Stimulated activated CD4-positive, alpha-beta T cell treated with anti-CD3 and anti-CD28 coated beads, Interleukin-1b, Interleukin-23, amount 100 ng/mL, for 48 hours (primary cell): Measurements from ENCODE around the gene DAPK2.
A peak's percentile ranks its signal among the peaks of the same experiment; 100 is the strongest.
"Not testable (repeated sequence)": the region's sequence is repeated elsewhere in the genome, so short reads cannot be mapped to it uniquely, and the experiment has no call there.

Source experiments
- DNase-seq: peaks from one replicate; pipeline ENCODE4 v3.0.0-alpha.2; 2020

The DAPK2 gene

GRCh38 chr15:64046421-64047153, at the start of gene DAPK2:
Gene DAPK2, minus strand, starts transcription at chr15:64046485. Its CDS starts 6,224 bp downstream, at chr15:64040261.
- peak; percentile 42 for DNase-seq

GRCh38 chr15:64095431-64095794, 49.1 kb upstream of the DAPK2 start:
- DNase-seq: no peak

- DNase-seq: peak; percentile 97
Observed at GRCh38 chr15:64093627-64094417, 47.5 kb upstream of the DAPK2 start, which contains the start of gene CIAO2A. Gene CIAO2A, minus strand, starts transcription at chr15:64093838. Its CDS starts 70 bp downstream, at chr15:64093768.

GRCh38 chr15:64092864-64093626, 46.8 kb upstream of the DAPK2 start:
- DNase-seq: peak; percentile 46

GRCh38 chr15:64092075-64092820, 46.0 kb upstream of the DAPK2 start:
- no peak for DNase-seq

- DNase-seq: no peak
Observed at GRCh38 chr15:64090527-64090926, 44.2 kb upstream of the DAPK2 start.

- no peak for DNase-seq
Observed at GRCh38 chr15:64089543-64090280, 43.4 kb upstream of the DAPK2 start.

- no peak for DNase-seq
Observed at GRCh38 chr15:64082757-64083156, 36.5 kb upstream of the DAPK2 start.

GRCh38 chr15:64073496-64073895, 27.2 kb upstream of the DAPK2 start:
- DNase-seq: not testable (repeated sequence)

- DNase-seq: no peak
Observed at GRCh38 chr15:64072812-64073211, 26.5 kb upstream of the DAPK2 start.

GRCh38 chr15:64071931-64072765, 25.9 kb upstream of the DAPK2 start:
- DNase-seq: no peak

- no peak for DNase-seq
Observed at GRCh38 chr15:64070965-64071851, 24.9 kb upstream of the DAPK2 start.

GRCh38 chr15:64070106-64070505, 23.8 kb upstream of the DAPK2 start:
- no peak for DNase-seq

- DNase-seq: no peak
Observed at GRCh38 chr15:64068133-64068532, 21.8 kb upstream of the DAPK2 start.

- DNase-seq: peak; percentile 50
Observed at GRCh38 chr15:64067564-64068030, 21.3 kb upstream of the DAPK2 start.

- DNase-seq: no peak
Observed at GRCh38 chr15:64066451-64066850, 20.2 kb upstream of the DAPK2 start.

- no peak for DNase-seq
Observed at GRCh38 chr15:64060716-64061115, 14.4 kb upstream of the DAPK2 start.

- DNase-seq: not testable (repeated sequence)
Observed at GRCh38 chr15:64059104-64059503, 12.8 kb upstream of the DAPK2 start.

GRCh38 chr15:64058279-64058678, 12.0 kb upstream of the DAPK2 start:
- DNase-seq: no peak

- not testable (repeated sequence) for DNase-seq
Observed at GRCh38 chr15:64053674-64054073, 7.4 kb upstream of the DAPK2 start.
